Neural progenitor cell (in vitro differentiated cells): ENCODE results near the gene ASIC3.

Experiments used
- CTCF ChIP-seq: fragments of 200-600 bp; sonication (generic); IDR thresholded peaks from 2 replicates; pipeline ENCODE4 v1.5.1; 2017; ENCODE audit warnings: antibody characterized with exemption, mild to moderate bottlenecking
- EZH2 ChIP-seq: fragments of 200-600 bp; sonication (generic); IDR thresholded peaks from 2 replicates; pipeline ENCODE4 v1.6.1; 2017; ENCODE audit warnings: antibody characterized with exemption, mild to moderate bottlenecking, moderate library complexity

GRCh38 chr7:151073990-151074389 is 25.7 kb downstream of the ASIC3 start:
- TF ChIP-seq CTCF (no peak), EZH2 (no peak)
